Peyer's patch (tissue), 4 donors: ENCODE results near the gene NEDD4L. TPM values are rescaled to one million over a fixed set of nuclear protein-coding genes. Genes with fewer than 3 reads are reported as not detected.
A peak's percentile ranks its signal among the peaks of the same experiment; 100 is the strongest.

Experiments used
- DNase-seq, 3 donors: peaks; one replicate each; pipeline ENCODE4 v3.0.0-alpha.2; 2017 to 2019
- H3K27ac ChIP-seq, 4 donors: fragments of 200-600 bp; sonication (generic); one replicate each; pipeline ENCODE4 v1.5.1; 2016 to 2019
- H3K27me3 ChIP-seq, 2 donors: fragments of 200-600 bp; sonication (generic); one replicate each; pipeline ENCODE4 v1.5.1; 2019
- H3K36me3 ChIP-seq, 3 donors: fragments of 200-600 bp; sonication (generic); one replicate each; pipeline ENCODE4 v1.5.1; 2016 to 2019
- H3K4me1 ChIP-seq, 4 donors: fragments of 200-600 bp; sonication (generic); one replicate each; pipeline ENCODE4 v1.5.1; 2016 to 2019
- H3K4me3 ChIP-seq, 4 donors: fragments of 200-600 bp; sonication (generic); 1 replicate in 3 of 4; 2 replicates in 1 of 4; pipeline ENCODE4 v1.5.1; 2016 to 2019; ENCODE audit warnings: mild to moderate bottlenecking in 1 of 4
- H3K9me3 ChIP-seq, 4 donors: fragments of 200-600 bp; sonication (generic); one replicate each; pipeline ENCODE4 v1.5.1; 2016 to 2019; ENCODE audit warnings: mild to moderate bottlenecking in 1 of 4
- POLR2A ChIP-seq, 2 donors: fragments of 450-650 bp; IDR thresholded peaks; one replicate each; pipeline ENCODE4 v1.5.1; 2017; ENCODE audit warnings: antibody characterized with exemption in 2 of 2, mild to moderate bottlenecking in 2 of 2, moderate library complexity in 2 of 2
- total RNA-seq, 4 donors: library from RNA; depleted of rRNA; stranded (reverse); fragments of >200 nt; gene quantifications; one replicate each; pipeline ENCODE4 v1.1.0, GENCODE V29; 2016
- TF ChIP-seq, protein P1 (sequence below), 6 experiments: fragments of 450-650 bp in 4 of 6; fragments of 200-600 bp in 2 of 6; sonication (generic) in 1 of 6; IDR thresholded peaks; one replicate each; pipeline ENCODE4 v1.5.1; 2017 to 2019; ENCODE audit warnings: antibody characterized with exemption in 6 of 6, mild to moderate bottlenecking in 3 of 6, moderate library complexity in 1 of 6

The NEDD4L gene
- total RNA-seq, 4 donors from 2014 or later: 213 to 312 (median 277) TPM

GRCh38 chr18:58140387-58141325 lies 96.6 kb downstream of the NEDD4L start:
- Histone ChIP-seq H3K27ac (no peak overlapping the region), H3K27me3 (no peaks in the 10 kb centered on the region), H3K4me1 (peaks cover 0 to under 1% (median 0%) of the 10 kb centered on the region in 4 donors), H3K36me3 (no peaks in the 10 kb centered on the region), H3K4me3 (no peak overlapping the region), H3K9me3 (no peaks in the 10 kb centered on the region)
- DNase-seq: no peak
- TF ChIP-seq POLR2A (IDR thresholded peaks at IDR 0.05): no peak
- TF ChIP-seq, protein P1, sequence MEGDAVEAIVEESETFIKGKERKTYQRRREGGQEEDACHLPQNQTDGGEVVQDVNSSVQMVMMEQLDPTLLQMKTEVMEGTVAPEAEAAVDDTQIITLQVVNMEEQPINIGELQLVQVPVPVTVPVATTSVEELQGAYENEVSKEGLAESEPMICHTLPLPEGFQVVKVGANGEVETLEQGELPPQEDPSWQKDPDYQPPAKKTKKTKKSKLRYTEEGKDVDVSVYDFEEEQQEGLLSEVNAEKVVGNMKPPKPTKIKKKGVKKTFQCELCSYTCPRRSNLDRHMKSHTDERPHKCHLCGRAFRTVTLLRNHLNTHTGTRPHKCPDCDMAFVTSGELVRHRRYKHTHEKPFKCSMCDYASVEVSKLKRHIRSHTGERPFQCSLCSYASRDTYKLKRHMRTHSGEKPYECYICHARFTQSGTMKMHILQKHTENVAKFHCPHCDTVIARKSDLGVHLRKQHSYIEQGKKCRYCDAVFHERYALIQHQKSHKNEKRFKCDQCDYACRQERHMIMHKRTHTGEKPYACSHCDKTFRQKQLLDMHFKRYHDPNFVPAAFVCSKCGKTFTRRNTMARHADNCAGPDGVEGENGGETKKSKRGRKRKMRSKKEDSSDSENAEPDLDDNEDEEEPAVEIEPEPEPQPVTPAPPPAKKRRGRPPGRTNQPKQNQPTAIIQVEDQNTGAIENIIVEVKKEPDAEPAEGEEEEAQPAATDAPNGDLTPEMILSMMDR (IDR thresholded peaks at IDR 0.05): peak in 3 of 6 experiments; percentile 40 to 46 (median 42)

- H3K36me3 ChIP-seq: no peaks in the 10 kb centered on the region
- H3K27me3 ChIP-seq: no peaks in the 10 kb centered on the region
- no peaks in the 10 kb centered on the region for H3K4me1 ChIP-seq
- no peak overlapping the region for H3K27ac ChIP-seq
- no peaks in the 10 kb centered on the region for H3K9me3 ChIP-seq
- DNase-seq: no peak
- no peak overlapping the region for H3K4me3 ChIP-seq
- no peak for TF ChIP-seq POLR2A (IDR thresholded peaks at IDR 0.05)
- TF ChIP-seq, protein P1 (IDR thresholded peaks at IDR 0.05): no peak
Measured at GRCh38 chr18:58143386-58143785, 99.4 kb downstream of the NEDD4L start.

DNA sequence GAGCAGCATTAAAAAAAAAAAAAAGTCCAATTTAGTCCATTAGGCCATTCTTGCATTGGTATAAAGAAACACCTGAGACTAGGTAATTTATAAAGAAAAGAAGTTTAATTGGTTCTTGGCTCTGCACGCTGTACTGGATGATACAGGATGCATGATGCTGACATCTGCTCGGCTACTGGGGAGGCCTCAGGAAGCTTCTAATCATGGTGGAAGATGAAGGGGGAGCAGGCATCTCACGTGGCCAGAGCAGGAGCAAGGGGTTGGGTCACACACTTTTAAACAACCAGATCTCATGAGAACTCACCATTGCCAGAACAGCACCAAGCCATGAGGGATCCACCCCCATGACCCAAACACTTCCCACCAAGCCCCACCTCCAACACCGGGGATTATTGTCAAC lies 100.1 kb downstream of the NEDD4L start:
- Histone ChIP-seq H3K36me3 (no peaks in the 10 kb centered on the region), H3K4me3 (no peak overlapping the region), H3K27me3 (no peaks in the 10 kb centered on the region), H3K9me3 (no peaks in the 10 kb centered on the region), H3K27ac (no peak overlapping the region), H3K4me1 (peaks cover 0 to 6% (median 0%) of the 10 kb centered on the region in 4 donors)
- TF ChIP-seq POLR2A (IDR thresholded peaks at IDR 0.05): no peak
- TF ChIP-seq, protein P1 (IDR thresholded peaks at IDR 0.05): no peak
- no peak for DNase-seq

GRCh38 chr18:58144671-58145285 lies 100.8 kb downstream of the NEDD4L start:
- H3K4me1 ChIP-seq: peaks cover 0 to 9% (median 0%) of the 10 kb centered on the region in 4 donors
- H3K9me3 ChIP-seq: no peaks in the 10 kb centered on the region
- H3K4me3 ChIP-seq: no peak overlapping the region
- DNase-seq: no peak
- H3K36me3 ChIP-seq: no peaks in the 10 kb centered on the region
- TF ChIP-seq, protein P1 (IDR thresholded peaks at IDR 0.05): peak in 2 of 6 experiments; percentile 3 to 8
- TF ChIP-seq POLR2A (IDR thresholded peaks at IDR 0.05): no peak
- no peaks in the 10 kb centered on the region for H3K27me3 ChIP-seq
- no peak overlapping the region for H3K27ac ChIP-seq

GRCh38 chr18:58146099-58146498 lies 102.1 kb downstream of the NEDD4L start:
- no peak for DNase-seq
- no peaks in the 10 kb centered on the region for H3K27me3 ChIP-seq
- peaks cover 0 to 9% (median 0%) of the 10 kb centered on the region in 4 donors for H3K4me1 ChIP-seq
- H3K36me3 ChIP-seq: no peaks in the 10 kb centered on the region
- H3K9me3 ChIP-seq: no peaks in the 10 kb centered on the region
- no peak overlapping the region for H3K27ac ChIP-seq
- TF ChIP-seq, protein P1 (IDR thresholded peaks at IDR 0.05): no peak
- TF ChIP-seq POLR2A (IDR thresholded peaks at IDR 0.05): no peak
- no peak overlapping the region for H3K4me3 ChIP-seq
